GM18511 (cell line): ENCODE results near the gene PREX1.

Experiments
- ATAC-seq: cut with Tn5 transposase; IDR thresholded peaks from one replicate; pipeline ENCODE4 v1.9.1; 2021; ENCODE audit warnings: mild to moderate bottlenecking, moderate library complexity; ENCODE audit not compliant: unreplicated experiment

Gene PREX1

DNA sequence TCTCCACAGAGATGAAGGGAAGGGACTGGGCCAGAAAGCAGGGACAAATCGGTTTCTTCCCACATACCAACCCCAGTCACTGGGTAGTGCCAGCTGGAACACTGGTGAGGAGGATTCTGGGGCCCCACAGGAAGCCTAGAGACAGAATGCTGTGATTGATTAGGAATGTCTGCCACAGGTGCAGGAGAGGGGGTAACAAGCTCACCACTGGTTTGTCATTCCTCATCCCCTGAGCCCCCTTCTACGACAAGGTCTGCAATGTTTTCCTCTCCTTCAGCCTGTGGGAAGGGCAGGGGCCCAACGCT, 89.8 kb downstream of the PREX1 start:
- no peak for ATAC-seq

DNA sequence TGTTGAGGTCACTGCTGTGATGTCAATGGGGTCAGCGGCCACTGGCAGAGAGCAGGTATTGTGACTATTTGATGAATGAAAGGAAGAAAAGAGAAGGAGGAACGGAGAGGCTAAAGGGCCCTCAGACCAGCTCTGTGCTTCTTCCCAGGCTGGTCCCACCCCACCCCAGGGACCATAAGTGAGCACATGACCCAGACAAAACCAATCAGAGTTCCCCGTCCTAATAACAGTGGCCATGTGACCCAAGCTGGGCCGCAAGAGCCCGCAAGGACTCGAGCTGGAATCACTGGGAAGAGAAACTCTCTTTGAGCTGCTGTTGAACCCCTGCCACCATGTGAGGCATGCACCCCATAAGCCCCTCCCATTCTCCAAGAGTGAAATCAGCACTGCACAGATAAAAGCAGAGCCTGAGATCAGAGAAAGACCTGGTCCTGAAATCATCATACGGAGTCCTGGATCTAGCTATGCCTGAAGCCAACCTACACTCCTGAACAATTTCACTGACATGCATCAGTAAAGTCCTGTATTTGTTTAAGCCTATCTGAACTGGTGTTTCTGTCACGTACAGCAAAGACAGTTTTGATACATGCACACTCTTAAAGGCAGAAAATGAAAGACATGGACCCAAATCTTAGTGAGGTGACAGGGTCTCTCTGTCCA, 90.2 kb downstream of the PREX1 start:
- no peak for ATAC-seq

DNA sequence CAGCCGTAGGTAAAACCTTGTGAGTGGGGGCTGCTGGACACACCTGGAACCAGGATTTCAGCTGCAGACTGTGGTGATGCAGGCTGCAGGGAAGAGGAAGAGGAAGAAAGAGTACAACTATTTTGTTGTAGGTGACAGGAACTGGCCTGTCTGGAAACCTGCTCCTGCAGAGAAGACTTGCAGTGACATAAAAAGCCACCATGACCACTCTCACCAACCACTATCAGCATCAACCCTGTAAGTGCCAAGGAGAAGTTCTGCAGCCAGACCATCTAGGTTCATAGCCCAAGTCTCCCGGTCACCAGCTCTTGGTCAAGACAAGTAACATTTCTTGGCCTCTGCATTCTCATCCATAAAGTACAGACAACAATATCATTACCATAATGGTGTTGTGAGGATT, 91.2 kb downstream of the PREX1 start:
- no peak for ATAC-seq

DNA sequence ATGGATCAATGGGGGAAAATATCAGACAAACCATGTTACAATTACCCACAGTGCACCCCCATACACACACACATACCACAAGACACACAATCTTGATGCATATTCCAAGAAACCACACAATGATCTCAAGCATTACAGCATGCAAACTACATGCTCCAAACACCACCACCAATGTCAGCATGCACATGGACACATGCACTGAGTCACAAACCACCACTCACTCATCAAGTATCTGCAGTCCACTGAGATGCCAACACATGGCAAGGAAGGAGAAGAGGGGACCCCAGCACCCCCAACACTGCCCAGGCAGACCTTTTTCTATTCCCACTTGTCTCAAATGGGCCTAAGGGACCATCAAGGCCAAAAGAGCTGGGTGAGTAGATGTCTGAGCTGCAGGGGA, 91.6 kb downstream of the PREX1 start:
- ATAC-seq: no peak

GRCh38 chr20:48735112-48735511, 92.7 kb downstream of the PREX1 start:
- no peak for ATAC-seq

- no peak for ATAC-seq
Observed at GRCh38 chr20:48734104-48734749, 93.6 kb downstream of the PREX1 start.

GRCh38 chr20:48733296-48733790, 94.5 kb downstream of the PREX1 start:
- ATAC-seq: no peak

GRCh38 chr20:48732081-48732829, 95.5 kb downstream of the PREX1 start:
- no peak for ATAC-seq

DNA sequence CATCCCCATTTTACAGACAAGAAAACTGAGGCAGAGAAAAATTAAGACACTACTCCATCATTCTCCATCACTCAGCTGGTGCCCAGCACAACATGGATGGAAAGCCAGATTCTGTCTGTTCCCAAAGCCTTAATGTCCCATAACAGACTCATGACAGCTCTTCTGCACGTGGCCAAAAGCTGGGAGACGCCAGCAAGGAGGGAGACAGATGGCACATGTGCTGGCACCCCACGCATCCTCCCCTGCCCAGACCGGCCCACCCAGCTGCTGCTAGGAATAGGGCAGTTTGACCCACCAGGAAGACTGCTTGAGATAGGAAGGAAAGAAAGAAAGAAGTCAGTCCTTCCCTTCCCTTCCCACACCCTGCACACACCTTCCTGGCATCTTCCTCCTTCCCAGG, 96.3 kb downstream of the PREX1 start:
- ATAC-seq: no peak

DNA sequence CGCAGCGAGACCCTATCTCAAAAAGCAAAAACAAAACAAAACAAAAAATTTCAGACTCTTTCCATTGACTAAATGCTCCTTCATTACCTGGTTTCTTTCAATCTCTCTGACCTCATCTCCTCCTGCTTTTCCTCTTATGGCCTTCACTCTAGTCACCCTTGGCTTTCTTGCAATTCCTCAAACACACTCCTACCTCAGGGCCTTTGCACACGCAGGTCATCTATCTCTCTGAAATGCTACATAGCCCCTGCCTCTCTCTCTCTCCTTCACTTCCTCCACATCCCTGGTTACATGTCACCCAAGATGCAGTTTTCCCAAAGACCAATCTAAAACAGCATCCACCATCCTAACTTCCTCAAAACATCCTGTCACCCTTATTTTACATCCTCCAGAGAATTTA, 96.8 kb downstream of the PREX1 start:
- ATAC-seq: no peak

DNA sequence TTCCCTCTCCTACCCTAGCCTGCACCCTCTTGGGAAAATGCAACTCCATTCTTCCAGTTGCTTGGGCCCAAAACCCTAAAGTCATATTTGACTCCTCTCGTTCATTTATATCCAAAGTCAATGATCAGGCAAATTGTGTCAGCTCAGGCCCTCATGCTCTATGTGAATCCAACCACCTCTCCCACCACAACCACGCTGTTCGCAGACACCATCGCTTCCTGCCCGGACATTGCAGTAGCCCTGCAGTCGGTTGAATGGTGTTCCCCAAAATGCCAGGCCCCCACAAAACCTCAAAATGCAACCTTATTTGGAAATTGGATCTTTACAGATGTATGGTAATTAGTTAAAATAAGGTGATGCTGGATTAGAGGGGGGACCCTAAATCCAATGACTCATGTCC, 98.3 kb downstream of the PREX1 start:
- ATAC-seq: no peak

GRCh38 chr20:48728042-48728825, 99.6 kb downstream of the PREX1 start:
- no peak for ATAC-seq

DNA sequence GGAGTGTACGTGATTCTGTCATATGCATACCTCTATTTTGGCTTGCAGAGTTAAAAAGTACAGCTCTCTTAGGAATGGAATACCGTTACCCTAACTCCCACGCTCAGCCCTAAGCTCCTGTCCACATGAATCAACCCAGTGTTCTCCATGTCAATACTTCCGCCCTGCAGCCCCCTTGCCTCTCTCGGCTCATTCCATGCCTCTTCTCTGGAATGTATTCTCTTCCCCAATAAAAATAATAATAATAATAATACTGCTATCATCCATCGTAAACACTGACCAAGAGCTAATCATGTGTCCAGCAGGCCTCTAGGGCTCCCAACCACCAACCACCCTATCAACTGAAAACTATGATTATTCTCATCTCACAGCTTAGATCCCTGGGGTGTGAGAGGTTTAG, 100.6 kb downstream of the PREX1 start:
- no peak for ATAC-seq

GRCh38 chr20:48725555-48725991, 102.2 kb downstream of the PREX1 start:
- no peak for ATAC-seq

DNA sequence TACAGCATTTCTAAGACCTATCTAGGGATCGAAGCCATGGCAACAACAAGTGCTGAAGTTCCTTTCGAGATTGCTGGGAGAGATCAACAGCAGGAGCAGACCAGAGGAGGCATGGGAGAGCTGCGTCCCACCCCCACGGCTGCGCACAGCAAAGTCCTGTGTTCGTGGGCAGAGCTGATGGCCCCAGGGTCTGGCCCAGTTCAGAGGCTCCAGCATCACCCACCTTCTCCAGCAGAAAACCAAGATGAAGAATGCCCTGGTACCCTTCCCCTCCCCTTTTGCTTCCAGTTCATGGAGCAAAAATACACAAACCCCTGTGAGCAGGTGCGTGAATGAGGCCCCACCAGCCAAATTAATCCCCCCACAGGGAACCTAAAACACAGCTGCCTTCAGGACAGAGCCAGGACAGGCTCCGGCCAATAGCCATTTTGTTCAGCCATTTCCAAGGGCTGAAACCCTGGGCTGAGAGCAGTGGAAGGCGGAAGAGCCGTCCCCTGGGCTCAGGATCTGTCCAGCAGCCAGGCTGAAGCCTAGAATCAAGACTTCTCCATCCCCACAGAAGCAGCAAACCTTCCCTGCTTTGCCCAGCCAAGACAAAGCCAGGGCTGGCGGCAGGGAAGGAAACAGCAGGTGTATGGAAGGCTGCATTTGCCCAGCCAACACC, 102.8 kb downstream of the PREX1 start:
- ATAC-seq: no peak

GRCh38 chr20:48724382-48724781, 103.4 kb downstream of the PREX1 start:
- no peak for ATAC-seq

DNA sequence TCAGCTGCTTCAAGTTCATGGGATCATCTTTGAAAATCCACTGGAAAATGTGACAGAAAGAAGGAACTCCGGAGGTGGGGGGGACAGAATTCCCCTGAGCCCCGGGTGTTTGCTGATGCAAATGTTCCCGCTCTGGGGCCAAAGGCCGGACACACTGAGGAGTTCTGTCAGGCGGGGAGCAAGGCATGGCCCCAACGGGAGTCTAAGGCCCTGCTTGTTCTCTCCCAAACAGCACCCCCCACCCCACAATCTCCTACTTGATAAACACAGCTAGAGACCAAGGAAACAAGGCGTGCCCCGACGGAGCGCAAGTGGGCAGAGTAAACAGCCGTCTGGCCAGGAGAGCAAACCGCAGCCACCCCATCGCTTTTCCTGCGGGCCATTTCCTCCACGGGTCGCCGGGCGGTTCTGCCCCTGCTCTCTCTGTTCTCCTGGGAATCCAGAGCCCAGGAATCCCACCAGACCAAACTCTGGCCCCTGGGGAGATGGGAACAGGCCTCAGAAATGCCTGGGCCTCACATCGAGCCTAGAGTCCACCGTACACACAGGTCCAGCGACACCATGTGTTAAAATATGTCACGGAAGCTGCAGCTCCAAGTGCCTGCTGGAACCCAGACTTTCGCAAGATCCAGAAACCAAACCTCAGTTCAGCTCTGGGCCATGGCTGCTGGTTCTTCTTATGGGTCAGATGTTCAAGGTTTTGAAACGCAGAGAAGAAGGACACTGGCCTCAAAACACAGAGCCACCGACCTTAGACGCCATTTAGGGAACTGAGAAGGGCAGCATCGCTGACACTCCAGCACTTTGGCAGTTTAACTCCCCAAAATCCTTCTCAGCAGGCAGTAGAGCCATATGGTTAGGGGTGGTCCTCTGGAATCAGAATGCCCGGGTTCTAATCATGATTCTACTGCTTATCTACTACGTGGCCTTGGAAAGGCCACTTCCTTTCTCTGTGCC, 104.2 kb downstream of the PREX1 start:
- no peak for ATAC-seq

DNA sequence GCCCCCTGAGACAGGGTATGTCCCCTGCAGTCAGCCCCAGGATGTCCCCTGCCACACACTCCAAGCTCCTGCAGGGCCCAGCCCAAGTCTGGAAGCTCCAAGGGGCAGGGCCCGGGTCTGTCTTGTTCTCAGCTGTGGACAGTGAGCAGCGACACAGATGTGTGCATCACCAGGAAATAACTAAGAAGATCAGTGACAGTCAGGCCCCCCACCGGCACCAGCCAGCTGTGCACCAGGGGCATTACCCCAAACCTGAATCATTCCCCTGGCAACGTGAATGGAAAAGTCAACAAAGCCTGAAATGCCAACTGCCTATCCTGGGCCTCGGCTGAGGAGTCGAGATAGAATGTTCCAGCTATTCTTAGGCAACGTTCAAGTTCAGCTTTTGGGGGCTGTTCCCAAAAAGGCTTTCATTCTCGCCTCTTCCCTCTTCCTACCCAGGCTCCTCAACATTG, 105.0 kb downstream of the PREX1 start:
- no peak for ATAC-seq

DNA sequence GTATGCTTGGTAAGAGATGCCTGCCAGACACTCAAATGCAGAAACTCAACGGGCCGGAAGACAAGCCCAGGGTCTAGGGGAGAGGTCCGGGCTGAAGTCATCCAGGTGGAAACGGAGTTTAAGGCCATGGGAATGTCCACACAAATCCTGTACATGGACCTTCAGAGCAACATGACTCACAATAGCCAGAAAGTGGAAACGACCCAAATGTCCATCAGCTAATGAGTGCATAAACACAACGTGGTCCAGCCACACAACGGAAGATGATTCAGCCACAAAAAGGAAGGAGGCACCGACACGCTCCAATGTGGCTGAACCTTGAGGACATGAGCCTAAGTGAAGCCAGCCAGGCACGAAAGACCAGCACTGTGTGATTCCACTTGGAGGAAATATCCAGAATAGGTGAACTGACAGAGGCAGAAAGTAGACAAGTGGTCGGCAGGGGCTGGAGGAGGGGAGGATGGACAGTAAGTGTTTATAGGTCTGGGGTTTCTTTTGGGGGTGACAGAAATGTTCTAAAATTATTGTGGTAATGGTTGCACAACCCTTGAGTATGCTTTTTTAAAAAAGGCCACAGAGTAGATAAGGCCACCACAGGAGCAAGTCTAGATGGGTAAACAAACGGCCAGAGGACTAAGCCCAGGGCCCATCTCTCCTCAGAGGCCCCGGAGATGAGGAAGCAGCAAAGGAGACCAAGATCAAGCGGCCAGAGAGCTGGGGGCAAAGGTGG, 105.6 kb downstream of the PREX1 start:
- ATAC-seq: no peak
